AML-193 (cell line): ENCODE measurements around the gene TMEM54.

ENCODE experiments used
- DNase-seq, 2 experiments: peaks; one replicate each; lab custom pipeline; 2025; lab: John Stamatoyannopoulos, UW

The TMEM54 gene

GRCh38 chr1:32881871-32882850, 19.0 kb downstream of the TMEM54 start:
- no peak for DNase-seq

GRCh38 chr1:32881291-32881690, 19.9 kb downstream of the TMEM54 start:
- no peak for DNase-seq

DNA sequence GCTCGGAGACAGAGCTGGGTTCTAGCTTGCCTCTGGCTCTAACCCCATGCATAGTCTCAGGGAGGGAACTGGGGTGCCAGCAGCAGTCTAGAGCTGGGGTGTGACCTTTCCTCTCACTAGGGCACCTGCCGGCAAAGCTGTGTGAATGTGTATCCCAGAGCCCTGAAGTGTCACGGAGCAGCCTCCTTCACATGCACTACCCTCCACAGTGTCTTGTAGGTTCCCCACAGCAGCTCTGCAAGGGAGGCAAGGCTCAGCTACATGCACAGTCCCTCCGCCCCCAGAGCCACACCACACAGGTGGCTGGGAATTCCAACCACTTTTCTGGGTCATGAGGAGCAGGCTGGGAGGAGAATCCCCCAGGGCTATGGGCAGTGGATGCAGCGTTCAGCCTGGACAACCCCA, 22.6 kb downstream of the TMEM54 start:
- DNase-seq = no peak

GRCh38 chr1:32878183-32878582, 23.0 kb downstream of the TMEM54 start:
- DNase-seq = no peak

DNA sequence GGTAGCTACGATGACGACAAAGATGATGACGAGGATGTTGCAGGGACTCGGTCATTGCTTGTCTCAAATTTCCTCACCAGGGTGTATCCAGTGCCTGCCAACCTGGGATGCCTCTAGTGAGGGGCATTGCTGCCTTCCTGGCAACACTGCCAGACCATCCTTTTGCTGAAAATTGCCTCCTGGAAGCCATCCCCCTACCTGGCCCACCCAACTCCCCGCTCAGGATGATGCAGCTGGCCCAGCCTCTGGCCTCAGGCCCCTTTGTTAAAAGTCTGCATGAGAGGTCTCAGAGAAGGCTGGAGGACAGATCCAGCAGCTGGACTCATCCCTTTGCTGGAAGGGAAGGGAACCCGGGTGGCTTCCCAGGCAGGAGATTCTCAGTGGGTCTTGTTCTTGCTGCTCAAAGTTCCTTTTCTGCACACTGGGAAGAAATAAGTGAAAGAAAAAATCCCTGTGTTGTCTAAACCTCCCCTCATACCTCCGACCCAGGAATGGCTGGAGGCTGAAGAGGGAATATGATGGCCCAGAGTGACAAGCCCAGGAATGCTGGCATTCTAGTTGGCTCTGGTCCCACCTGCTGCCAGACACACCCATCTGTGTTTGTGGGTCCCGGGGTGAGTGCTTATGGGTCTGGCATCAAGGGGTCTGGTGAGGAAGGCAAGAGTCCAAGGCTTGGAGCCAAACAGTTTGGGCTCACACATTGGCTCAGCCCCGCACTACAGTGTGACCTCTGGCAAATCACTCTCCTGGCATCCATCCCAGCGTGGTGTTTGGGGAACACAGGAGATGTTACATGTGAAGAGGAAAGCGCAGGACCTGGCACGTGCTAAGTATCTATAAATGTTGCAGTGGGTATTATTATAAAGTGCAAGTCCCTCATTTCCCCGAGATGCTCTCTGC, 23.7 kb downstream of the TMEM54 start:
- no peak for DNase-seq

GRCh38 chr1:32876341-32877210, 24.6 kb downstream of the TMEM54 start:
- DNase-seq = peak; percentile 31 to 34

- DNase-seq = no peak
Observed at GRCh38 chr1:32874860-32875752, 26.1 kb downstream of the TMEM54 start.

DNA sequence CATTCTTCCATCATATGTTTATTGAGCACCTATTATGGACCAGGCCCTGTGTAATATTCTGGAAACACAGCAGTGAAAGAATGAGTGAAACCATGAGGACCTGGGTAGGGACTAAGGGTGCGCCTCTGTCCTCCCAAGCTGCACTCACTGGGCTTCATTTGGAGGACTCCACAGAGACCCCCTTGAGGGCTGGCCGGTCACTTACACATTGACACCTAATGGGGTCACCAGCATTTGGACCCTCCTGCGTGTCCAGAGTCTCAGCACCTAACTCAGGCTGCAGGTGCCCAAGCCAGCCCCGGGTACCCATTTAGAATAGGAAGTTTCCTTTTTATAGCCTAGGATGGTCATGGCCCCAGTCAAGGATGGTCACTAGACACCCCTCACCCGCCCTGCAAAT, 27.7 kb downstream of the TMEM54 start:
- no peak for DNase-seq

GRCh38 chr1:32872192-32872460, 29.1 kb downstream of the TMEM54 start:
- DNase-seq = no peak

GRCh38 chr1:32871364-32872191, 29.6 kb downstream of the TMEM54 start:
- no peak for DNase-seq

DNA sequence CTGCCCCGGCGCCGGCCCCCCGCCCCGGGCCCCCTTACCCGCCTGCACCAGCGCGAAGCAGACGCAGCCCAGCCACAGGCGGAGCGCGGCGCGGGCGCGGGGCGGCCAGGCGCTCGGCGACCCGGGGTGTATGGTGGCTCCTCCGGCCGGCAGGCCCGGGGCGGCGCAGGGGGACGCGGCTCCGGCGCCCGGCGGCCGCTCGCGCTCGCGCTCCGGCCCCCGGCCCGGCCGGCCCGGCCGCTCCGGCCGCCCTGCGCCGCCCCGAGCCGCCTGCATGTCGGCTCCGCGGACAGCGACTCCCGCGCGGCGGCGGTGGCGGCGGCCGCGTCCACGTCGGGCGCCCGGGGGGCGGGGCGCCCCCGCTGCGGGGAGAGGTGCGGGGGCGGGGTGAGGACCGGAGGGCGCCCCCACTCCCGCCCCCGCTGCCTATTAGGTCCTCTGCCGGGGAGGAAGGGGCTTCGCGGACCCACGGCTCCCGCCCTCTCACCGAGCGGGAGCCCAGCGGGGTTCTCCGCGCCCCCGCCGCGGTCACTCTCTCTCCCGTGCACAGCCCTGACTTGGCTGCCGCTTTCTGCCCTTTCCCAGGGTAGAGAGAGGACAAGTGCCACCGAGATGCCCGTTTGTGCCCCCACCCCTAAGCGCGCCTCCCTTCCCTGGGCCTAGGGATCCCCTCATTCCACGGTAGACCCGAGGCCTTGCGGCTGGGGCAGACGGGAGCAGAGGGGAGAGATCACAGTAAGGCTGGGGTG, 30.4 kb downstream of the TMEM54 start, which contains the start of gene FNDC5:
TSS of gene FNDC5 (minus strand) at position 298 of the 749 bp plus-strand sequence.
- no peak for DNase-seq

DNA sequence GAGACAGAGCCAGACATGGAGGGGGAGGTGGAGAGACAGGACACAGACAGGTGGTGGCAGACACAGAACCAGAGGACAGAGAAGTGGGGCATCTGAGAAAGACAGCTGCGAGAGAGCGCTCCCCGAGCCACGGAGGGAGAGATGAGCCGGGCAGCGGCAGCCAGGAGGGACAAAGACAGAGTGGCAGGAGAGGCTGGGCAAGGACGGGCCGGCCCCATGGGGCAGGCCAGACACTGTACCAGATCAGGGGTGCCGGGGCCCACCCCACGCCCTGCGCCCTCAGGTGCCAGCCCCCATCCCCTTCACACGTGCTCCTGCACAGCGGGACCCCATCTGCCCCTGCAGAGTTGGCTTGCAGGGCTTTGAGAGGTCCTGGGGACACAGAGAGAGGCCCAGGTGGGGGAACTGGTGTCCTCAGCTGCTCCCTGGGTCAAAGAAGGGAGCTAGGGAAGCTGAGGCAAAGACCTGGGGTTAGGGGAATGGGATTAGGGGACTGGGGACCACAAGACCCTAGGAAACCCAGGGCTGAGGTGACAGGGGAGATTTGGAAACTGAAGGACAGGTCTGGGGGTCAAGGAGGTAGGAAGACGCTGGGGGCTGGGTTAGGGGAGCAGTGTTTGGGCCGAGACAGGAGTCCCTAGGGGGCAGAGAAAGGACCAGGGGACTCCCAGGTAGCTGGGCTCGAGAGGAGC, 31.1 kb downstream of the TMEM54 start:
- no peak for DNase-seq

DNA sequence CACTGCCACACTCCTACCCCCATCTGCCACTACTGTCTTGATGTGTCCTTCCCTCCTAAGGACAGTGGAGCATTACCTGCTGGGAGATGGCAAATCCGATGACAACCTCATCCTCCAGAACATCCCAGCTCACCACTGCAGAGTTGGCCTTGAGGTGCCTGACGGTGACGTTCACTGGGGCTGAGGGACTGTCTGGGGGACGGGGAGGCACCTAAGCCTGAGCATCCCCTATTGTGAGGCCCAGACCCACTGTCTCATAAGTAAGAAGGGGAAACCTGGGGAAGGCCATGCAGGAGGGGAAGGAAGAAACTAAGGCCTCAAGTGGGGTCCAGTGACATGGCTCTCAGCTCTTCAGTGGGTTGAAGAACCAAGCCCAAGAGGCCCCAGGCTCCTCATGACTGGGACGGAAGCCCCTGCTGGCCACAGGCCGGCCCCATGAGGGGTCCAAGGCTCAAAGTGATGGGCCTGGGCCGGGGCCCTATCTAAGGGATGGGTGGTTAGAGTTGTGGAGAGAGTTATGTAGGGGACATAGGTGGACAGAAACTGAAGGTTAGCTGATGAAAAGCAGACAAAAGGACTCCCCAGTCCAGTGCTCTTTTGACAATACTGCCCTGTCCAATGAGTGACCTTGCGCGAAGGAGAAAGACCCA, 32.3 kb downstream of the TMEM54 start:
- DNase-seq = no peak

DNA sequence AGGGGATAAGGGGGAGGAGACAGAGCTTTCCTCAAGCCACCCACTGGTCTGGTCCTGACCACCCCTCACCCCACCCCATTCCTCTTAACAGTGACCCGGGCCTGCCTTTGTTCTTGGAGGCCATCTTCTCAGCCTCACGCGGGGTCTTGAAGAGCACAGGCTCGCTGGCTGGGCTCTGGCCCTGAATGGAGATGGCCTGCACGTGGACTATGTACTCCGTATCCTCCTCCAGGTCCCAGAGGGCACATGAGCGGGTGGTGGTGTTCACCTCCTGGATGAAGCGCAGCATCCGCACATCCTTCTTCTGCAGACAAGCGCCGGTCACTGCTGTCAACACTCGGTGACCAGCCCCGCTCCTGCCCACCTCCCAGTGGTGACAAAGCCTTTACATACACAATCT, 33.1 kb downstream of the TMEM54 start:
- DNase-seq = no peak

- DNase-seq = no peak
Observed at GRCh38 chr1:32867671-32868070, 33.5 kb downstream of the TMEM54 start.

GRCh38 chr1:32867151-32867550, 34.0 kb downstream of the TMEM54 start:
- DNase-seq = no peak

DNA sequence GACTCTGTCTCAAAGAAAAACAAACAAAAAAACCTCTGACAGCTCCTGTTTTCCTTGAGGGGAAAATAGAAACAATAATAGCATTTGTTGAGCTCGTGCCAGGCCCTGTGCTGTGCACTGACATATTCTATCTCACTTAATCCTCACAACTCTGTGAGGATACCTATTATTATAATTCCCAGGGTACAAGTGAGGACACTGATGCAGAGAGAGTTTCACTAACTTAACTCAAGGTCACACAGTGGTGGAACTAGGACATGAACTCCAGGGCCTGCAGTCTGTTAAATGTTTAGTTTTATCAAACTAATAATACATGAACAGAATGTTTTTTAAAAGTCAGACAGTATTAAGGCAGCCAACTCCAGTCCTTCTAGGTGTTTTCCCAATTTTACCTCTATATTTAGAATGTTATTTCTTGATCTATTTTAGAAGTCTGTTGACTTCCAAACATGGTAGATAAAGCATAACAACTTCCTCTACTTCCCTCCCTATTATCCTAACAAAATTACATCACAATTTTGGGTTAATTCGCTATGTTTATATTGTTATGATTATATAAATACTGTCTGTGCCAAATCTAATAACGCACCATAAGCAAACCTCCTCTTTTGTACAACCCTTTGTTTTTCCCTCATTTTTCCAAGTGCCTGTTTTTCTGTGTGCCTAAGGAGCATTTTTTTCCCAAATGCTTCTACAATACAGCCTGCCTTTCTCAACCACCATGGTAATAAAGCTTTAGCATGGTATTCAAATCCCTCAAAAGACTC, 35.4 kb downstream of the TMEM54 start:
- no peak for DNase-seq
